Measurements from ENCODE around the gene CLTRN.

Gene CLTRN

GRCh38 chrX:15599461-15599860 lies 65.1 kb downstream of the CLTRN start:
- TF ChIP-seq CTCF (IDR thresholded peaks at IDR 0.05) = no peak
- Histone ChIP-seq H3K27me3 (peaks cover 6% of the 10 kb centered on the region), H3K4me1 (ENCODE audit: control insufficient read depth in 1 of 2, insufficient read depth in 1 of 2, low read depth in 1 of 2, low read length in 1 of 2) (no peaks in the 10 kb centered on the region), H3K9me3 (no peaks in the 10 kb centered on the region), H3K4me3 (ENCODE audit: low read depth in 1 of 2, low read length in 1 of 2) (no peak overlapping the region), H3K27ac (no peak overlapping the region), H3K36me3 (no peaks in the 10 kb centered on the region)

- no peak for TF ChIP-seq CTCF (IDR thresholded peaks at IDR 0.05)
- Histone ChIP-seq H3K4me3 (ENCODE audit: low read depth in 1 of 2, low read length in 1 of 2) (no peak overlapping the region), H3K27ac (no peak overlapping the region), H3K36me3 (no peaks in the 10 kb centered on the region), H3K9me3 (no peaks in the 10 kb centered on the region), H3K4me1 (ENCODE audit: control insufficient read depth in 1 of 2, insufficient read depth in 1 of 2, low read depth in 1 of 2, low read length in 1 of 2) (no peaks in the 10 kb centered on the region), H3K27me3 (peaks cover 10% of the 10 kb centered on the region)
Observed at GRCh38 chrX:15598026-15598425, 66.6 kb downstream of the CLTRN start.

GRCh38 chrX:15594371-15594770 lies 70.2 kb downstream of the CLTRN start:
- TF ChIP-seq CTCF (IDR thresholded peaks at IDR 0.05) = no peak
- no peak overlapping the region for H3K27ac ChIP-seq
- peaks cover 16% of the 10 kb centered on the region for H3K27me3 ChIP-seq
- no peaks in the 10 kb centered on the region for H3K4me1 ChIP-seq (ENCODE audit: control insufficient read depth in 1 of 2, insufficient read depth in 1 of 2, low read depth in 1 of 2, low read length in 1 of 2)
- H3K9me3 ChIP-seq = no peaks in the 10 kb centered on the region
- no peaks in the 10 kb centered on the region for H3K36me3 ChIP-seq
- H3K4me3 ChIP-seq (ENCODE audit: low read depth in 1 of 2, low read length in 1 of 2) = no peak overlapping the region

- Histone ChIP-seq H3K27me3 (no peaks in the 10 kb centered on the region), H3K4me3 (ENCODE audit: low read depth in 1 of 2, low read length in 1 of 2) (no peak overlapping the region), H3K36me3 (no peaks in the 10 kb centered on the region), H3K4me1 (ENCODE audit: control insufficient read depth in 1 of 2, insufficient read depth in 1 of 2, low read depth in 1 of 2, low read length in 1 of 2) (no peaks in the 10 kb centered on the region), H3K9me3 (no peaks in the 10 kb centered on the region), H3K27ac (no peak overlapping the region)
- TF ChIP-seq CTCF (IDR thresholded peaks at IDR 0.05) = no peak
Observed at GRCh38 chrX:15579778-15580747, 84.5 kb downstream of the CLTRN start.

All from neutrophil (primary cell).